GM11168 (cell line): Measurements from ENCODE around the gene CASZ1.

Source experiments
- in situ Hi-C: fragments of 300-500 bp; cut with MboI; formaldehyde crosslinking; loops from one replicate; pipeline ENCODE4 v1.12.0; 2022; ENCODE audit warnings: low sequenced_read_pairs; ENCODE audit not compliant: unreplicated experiment

Gene CASZ1

DNA sequence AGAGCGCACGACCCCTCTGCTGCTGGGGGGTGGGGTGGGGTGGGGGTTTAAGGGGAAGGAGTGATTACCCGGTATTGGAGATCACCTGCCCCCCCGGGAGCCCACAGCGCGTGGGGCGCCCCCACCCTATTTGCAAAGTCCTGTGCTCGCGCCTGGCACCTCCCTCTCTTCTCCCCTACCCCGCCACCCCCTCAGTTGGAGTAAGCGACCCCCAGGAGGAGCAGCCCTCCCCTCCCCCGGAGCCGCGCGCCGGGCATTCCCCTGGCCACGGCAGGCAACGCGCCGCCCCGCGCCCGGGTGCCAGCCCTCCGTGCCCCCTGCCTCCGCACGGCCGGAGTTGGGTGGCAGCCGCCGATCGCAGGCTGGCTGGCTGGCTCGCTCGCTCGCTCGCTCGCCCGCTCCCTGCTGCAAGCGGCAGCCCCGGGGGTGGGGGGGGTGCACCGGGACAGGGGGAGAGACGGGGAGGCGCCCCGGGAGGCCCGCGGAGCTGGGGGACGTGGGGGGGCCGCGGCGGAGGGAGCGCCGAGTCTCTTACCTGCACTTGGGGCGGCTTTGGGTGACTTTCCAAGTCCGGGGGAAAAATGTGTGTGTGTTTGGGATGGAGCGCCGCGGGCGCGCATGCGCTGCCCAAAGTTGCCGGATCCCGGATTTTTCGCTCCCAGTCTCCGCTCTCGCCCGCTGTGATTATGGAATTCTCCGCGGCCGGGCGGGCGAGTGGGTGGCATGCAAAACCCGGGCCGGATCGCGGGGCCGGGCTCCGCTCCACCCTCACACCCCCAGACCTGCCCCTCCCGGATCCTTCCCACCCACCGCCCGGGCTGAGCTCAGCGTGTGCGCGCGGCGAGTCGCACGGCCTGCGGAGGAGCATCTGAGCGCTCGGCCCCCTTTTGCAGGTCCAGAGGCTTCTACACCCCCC, at the start of gene CASZ1:
CASZ1 (minus strand) TSS at position 618 of the 916 bp plus-strand sequence. CDS start 102,757 bp downstream, outside the sequence.
- in situ Hi-C loops: no loop called here

DNA sequence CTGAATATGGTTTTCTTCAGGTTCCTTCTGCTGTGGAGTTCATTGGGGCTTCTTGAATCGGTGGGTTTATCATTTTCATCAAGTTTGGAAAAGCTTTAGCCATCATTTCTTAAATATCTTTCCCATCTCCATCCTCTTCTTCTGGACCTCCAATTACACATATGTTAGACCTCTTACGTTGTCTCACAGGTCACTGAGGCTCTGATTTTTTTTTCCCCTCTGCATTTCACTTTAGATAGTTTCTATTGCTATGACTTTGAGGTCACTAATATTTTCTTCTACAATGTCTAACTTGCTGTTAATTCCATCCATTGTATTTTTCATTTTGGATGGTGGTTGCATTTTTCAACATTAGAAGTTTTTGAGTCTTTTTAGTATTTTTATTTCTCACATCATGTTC, 47.3 kb upstream of the CASZ1 start:
- in situ Hi-C loops: no loop called here

DNA sequence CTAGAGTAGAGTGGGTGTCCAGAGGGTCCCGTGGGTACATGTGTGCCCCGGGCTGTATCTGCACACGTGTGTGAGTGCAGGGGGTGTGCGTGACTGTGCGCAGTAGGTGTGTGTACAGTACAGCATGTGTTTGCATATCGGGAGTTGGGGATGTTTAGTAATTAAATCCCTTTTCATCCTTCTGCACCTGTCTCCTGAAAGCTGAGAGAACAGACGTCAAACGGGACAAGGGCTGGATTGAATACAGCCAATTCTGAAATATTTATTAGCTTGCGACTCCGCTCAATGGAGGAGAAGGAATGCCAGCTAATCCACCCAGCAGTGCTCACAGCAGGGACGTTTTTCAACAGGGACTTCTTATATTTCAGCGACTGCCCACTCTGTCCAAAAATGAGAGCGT, 44.7 kb upstream of the CASZ1 start:
- in situ Hi-C loops: no loop called here

DNA sequence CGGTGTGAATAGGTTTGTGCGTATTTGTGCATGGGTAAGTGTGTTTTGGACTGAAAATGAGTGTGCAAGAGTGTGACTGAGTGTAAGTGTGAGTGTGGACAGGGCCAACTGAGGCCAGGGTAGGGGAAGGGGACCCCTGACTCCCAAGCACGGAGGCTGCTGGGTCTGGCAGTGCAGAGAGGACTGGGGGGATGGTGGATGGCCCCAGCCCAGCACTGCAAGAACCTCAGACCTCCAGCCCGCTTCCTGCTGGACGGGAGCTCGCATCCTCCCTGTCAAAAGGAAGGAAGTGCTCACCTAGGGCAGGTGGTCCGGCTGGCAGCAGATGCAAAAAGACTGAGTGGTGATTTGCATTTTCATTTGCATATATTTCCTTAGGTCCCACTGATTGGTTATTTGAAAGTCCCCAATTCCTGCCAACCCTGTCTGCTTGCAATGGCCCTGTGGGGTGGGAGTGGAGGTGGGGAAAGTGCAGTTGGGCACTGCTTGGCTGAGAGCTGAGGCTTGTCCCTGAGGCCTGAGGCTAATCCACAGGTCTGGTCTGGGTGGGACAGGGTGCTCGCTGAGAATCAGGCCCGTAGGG, 42.8 kb upstream of the CASZ1 start:
- in situ Hi-C loops: no loop called here

GRCh38 chr1:10838541-10838940, 42.1 kb upstream of the CASZ1 start:
- in situ Hi-C loops: no loop called here

- in situ Hi-C loops: no loop called here
These were observed 40.3 kb upstream of the CASZ1 start for GRCh38 chr1:10836726-10837125.

GRCh38 chr1:10835822-10836421, 39.5 kb upstream of the CASZ1 start:
- in situ Hi-C loops: no loop called here

GRCh38 chr1:10835421-10835820, 39.0 kb upstream of the CASZ1 start:
- in situ Hi-C loops: no loop called here

GRCh38 chr1:10834770-10835412, 38.4 kb upstream of the CASZ1 start:
- in situ Hi-C loops: no loop called here

DNA sequence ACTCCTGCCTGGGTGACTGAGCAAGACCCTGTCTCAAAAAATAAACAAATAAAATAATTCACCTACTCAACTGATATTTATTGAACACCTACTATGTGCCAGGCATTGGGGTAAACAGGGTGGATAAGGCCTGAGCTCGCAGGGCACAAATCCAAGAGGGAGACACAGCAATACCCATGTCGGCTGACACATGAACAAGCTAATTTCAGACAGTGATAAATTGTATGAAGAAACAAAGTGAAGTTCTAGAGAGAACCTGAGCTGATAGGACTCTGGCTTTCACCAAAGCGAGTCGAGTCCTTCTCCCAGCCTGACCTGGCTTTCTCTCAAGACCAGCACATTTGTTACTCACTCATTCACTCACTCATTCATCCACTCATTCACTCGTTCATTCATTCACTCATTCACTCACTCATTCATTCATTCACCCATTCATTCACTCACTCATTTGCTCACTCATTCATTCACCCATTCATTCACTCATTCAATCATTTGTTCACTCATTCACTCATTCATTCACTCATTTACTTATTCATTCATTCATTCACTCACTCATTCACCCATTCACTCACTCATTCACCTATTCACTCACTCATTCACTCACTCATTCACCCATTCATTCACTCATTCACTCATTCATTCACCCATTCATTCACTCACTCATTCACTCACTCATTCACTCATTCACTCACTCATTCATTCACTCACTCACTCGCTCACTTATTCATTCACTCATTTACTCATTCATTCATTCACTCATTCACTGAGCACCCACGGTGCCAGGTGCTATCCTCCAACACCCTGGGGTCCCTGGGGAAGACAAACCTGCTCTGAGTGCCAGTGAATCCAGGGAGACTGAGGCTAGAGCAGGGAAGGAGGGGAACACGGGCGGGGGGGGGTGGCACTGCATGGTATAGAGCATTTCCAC, 37.4 kb upstream of the CASZ1 start:
- in situ Hi-C loops: no loop called here

- in situ Hi-C loops: no loop called here
These were observed 36.3 kb upstream of the CASZ1 start for GRCh38 chr1:10832703-10833102.

GRCh38 chr1:10830961-10831668, 34.7 kb upstream of the CASZ1 start:
- in situ Hi-C loops: no loop called here

DNA sequence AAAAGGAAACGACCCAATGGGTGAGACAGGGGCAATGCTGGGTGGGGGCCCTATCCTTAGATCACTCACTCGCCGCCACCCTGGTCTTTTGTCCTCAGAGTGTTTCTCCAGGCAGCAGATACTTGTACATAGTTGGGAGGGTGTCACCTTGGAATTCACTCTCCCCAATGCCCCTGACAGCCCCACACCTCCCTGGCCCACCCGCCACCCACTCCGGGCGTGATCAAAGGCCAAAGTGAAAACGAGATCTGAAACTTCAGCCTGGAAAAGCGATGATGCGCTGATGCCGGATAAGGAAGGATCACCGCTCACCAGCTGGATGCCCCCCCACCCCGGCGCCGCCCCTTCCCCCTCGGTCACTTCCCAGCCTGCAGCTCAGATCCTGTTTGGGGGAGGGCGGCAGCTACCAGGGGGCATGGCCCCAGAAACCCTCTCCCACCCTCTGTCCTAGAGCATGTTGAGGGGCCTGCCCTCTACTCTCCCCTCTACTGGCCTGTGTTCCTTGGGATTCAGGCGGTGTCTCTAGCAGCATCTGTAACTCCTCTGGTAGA, 33.6 kb upstream of the CASZ1 start:
- in situ Hi-C loops: no loop called here

GRCh38 chr1:10829067-10829818, 32.8 kb upstream of the CASZ1 start:
- in situ Hi-C loops: no loop called here

DNA sequence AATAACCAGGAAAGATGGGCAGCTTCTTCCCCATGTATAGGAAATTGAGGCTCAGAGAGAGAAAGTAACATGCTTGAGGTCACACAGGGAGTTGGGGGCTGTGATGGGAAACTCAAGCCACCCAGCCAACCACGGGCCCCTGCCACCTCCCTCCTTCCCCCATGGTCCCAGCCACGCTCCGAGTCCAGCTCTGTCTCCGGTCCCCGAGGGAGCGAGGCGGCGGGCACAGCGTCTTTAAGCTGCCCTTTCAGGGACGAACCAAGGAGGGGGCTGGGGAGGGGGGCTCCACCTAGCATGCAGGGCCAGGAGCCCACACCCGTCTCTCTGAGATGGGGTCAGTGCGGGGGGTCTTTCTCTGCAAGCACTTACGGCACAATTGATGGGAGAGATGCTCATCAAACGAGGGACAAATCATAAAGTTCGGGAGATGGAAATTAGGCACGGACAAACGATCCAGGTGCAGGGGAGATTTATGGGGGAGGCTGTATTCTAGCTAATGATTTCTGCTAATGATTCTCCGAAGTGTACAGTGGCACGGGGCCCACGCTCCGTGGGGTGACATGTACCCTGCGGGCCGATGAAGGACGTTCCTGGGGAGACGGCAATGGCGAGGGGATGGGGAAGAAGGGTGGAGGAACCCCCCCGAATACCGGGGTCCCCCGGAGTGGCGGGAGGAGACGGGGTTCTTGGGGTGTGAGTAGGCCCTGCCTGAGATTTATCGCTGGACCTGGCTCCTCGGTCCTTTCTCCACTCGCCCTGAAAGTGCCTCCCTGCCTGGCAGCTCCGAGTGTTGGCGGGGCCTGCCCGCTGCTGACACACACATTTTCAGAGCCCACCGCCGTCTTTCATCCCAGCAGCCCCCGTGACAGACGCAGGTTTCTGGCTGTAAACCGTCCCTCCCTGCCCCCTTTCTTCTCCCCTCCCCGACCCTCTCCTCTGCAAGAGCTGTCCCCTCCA, 31.2 kb upstream of the CASZ1 start:
- in situ Hi-C loops: no loop called here

DNA sequence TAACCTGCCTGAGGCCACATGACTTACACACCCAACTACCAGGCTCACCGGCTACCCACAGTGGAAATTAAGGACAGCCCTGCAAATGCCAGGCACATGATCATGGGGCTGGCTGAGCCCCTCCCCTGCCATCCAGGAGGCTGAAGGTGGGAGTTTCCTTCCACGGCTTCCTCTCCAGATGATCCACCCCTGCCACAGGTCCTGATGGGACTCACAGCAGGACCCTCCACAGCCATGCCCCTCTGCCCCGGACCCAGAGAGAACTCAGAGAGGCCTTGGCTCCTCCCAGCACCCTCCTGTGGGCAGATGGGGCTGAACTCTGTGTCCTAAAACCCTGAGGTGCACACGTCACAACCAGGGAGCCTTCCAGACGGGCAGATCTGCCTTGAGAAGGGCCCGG, 29.1 kb upstream of the CASZ1 start:
- in situ Hi-C loops: no loop called here
